H1 (cell line): ENCODE measurements around the gene GRID2. TPM values are rescaled to one million over a fixed set of nuclear protein-coding genes. Genes with fewer than 3 reads are reported as not detected.

Experiments
- GTF2F1 ChIP-seq: IDR thresholded peaks from 2 replicates; pipeline ENCODE4 v1.6.1; 2012; ENCODE audit warnings: low read depth, low read length, improper control_type of control experiment, borderline replicate concordance
- POU5F1 ChIP-seq: IDR thresholded peaks from 2 replicates; pipeline ENCODE4 v1.6.1; 2011; ENCODE audit warnings: low read depth, mild to moderate bottlenecking, low read length, moderate library complexity
- SIRT6 ChIP-seq: IDR thresholded peaks from one replicate; pipeline ENCODE4 v1.7.1; 2012; ENCODE audit warnings: low read length, inconsistent platforms
- YY1 ChIP-seq: IDR thresholded peaks from 2 replicates; pipeline ENCODE4 v1.6.1; 2011; ENCODE audit warnings: low read depth, mild to moderate bottlenecking, low read length
- polyA plus RNA-seq, 7 experiments: library from polyadenylated mRNA; depleted of rRNA in 3 of 7; stranded (reverse) in 5 of 7; unstranded in 2 of 7; fragments of >200 nt in 5 of 7; fragments of 200-250 nt in 2 of 7; gene quantifications; 1 replicate in 5 of 7; 2 replicates in 1 of 7; 4 replicates in 1 of 7; pipeline versions ENCODE4 v1.2.1 to v1.2.3, GENCODE V29; 2011 to 2013; ENCODE audit warnings: missing spikeins in 2 of 7, mixed read lengths in 2 of 7
- total RNA-seq: library from RNA; stranded (reverse); fragmentation: NEBNext Ultra II Directional; extraction: Animal tissue kit (Norgen Biotek cat#: 25700); gene quantifications from 2 replicates; pipeline ENCODE4 v1.2.1, GENCODE V29; 2021
- TF ChIP-seq, protein P1 (sequence below), 3 experiments: IDR thresholded peaks; 1 replicate in 2 of 3; 2 replicates in 1 of 3; pipeline versions ENCODE4 v1.5.1 to v1.6.1; 2011; ENCODE audit warnings: low read length in 3 of 3, mild to moderate bottlenecking in 3 of 3, inconsistent platforms in 2 of 3, low read depth in 1 of 3, moderate library complexity in 1 of 3; ENCODE audit not compliant: insufficient read depth in 1 of 3; ENCODE audit errors: control extremely low read depth in 1 of 3

Gene GRID2
- total and polyA plus RNA-seq, 2 of the 8 experiments (the other 6 are each of a cell fraction or from before 2014, with no cell fraction given): 31.1 to 81.9 TPM

DNA sequence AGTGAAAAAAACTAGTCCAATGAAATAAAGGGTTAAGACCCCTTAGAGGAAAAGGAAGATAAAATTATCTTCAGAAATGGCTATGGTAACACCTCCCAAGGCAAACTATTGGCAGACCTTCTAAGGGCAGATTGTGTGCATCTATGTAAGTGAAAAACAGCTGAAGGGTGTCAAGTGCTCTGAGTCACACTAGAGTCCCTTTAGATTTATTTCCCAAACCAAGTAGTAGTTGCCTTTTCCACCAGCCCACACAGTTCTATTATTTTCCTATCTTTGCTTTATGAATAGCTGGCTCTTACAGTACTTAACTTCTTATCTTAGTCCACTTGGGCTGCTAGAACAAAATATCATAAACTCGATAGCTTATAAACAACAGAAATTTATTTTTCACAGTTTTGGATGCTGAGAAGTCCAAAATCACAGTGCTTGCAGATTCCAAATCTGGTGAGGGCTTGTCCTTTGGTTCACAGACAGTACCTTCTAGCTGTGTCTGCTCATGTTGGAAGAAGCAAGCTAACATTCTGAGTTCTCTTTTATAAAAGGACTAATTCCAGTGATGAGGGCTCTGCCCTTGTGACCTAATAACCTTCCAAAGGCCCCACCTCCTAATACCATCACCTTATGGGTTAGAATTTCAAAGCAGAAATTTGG is 143.6 kb downstream of the GRID2 start (continued):
- TF ChIP-seq, protein P1, sequence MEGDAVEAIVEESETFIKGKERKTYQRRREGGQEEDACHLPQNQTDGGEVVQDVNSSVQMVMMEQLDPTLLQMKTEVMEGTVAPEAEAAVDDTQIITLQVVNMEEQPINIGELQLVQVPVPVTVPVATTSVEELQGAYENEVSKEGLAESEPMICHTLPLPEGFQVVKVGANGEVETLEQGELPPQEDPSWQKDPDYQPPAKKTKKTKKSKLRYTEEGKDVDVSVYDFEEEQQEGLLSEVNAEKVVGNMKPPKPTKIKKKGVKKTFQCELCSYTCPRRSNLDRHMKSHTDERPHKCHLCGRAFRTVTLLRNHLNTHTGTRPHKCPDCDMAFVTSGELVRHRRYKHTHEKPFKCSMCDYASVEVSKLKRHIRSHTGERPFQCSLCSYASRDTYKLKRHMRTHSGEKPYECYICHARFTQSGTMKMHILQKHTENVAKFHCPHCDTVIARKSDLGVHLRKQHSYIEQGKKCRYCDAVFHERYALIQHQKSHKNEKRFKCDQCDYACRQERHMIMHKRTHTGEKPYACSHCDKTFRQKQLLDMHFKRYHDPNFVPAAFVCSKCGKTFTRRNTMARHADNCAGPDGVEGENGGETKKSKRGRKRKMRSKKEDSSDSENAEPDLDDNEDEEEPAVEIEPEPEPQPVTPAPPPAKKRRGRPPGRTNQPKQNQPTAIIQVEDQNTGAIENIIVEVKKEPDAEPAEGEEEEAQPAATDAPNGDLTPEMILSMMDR (IDR thresholded peaks at IDR 0.05; ENCODE audit: control extremely low read depth in 1 of 3, insufficient read depth in 1 of 3, low read depth in 1 of 3, low read length in 3 of 3): no peak
- TF ChIP-seq YY1 (no peak), POU5F1 (no peak), GTF2F1 (no peak), SIRT6 (no peak)
- TF ChIP-seq, all 59 proteins: peak for 0
